HG03175 (cell line): Measurements from ENCODE around the gene C12orf42.
"Not testable (repeated sequence)": the region's sequence is repeated elsewhere in the genome, so short reads cannot be mapped to it uniquely, and the experiment has no call there.

Experiments
- ATAC-seq: cut with Tn5 transposase; IDR thresholded peaks from one replicate; pipeline ENCODE4 v1.9.1; 2021; ENCODE audit warnings: mild to moderate bottlenecking, moderate library complexity; ENCODE audit not compliant: unreplicated experiment

Gene C12orf42

DNA sequence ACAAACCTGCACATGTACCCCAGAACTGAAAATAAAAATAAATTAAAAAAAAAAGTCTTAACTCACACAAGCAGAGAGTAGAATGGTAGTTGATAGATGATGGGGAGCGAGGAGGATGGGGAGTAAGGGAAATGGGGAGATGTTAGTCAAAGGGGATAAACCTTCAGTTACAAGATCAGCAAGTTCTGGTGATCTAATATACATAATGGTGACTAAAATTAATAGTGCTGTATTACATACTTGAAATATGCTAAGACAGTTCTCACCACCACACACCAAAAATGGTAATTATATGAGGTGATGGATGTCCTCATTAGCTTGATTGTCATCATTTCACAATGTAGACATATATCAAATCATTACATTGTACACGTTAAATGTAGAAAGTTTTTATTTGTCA, 3.2 kb upstream of the C12orf42 start:
- ATAC-seq = no peak

DNA sequence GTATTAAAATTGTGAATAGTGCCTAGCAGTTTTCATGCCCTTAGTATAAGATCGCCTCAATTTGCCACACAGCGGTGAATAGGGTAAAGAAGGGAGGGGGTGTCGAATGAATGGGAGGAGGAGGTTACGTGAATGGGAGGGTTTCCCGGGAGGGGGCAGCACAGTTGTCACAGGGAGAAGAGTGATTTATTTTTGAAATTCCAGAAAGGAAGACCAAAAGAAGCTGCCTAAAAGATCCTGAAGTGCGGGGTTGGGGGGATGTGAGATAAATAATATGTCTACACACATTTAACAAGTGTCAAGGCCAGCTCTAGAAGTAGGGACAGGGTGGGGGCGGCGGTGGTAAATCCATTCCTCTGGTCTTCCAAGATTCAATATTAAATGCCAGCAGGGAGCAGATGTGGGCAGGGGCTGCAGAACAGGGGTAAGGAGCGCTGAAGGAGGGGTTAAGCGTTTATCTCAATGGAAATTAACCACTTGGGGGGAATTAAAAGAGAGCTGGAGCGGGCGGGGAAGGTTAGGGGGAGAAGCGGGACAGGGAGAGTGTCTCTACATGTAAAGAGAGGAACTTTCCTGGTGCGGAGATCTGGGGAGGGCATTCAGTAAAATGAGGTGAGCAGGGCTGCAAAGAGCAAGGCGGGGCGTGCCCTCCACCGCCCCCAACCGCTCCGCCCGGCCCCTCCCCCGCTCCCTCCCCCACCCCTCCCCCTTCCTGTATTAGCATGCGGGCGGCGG, 867 bp downstream of the C12orf42 start:
- ATAC-seq = no peak

DNA sequence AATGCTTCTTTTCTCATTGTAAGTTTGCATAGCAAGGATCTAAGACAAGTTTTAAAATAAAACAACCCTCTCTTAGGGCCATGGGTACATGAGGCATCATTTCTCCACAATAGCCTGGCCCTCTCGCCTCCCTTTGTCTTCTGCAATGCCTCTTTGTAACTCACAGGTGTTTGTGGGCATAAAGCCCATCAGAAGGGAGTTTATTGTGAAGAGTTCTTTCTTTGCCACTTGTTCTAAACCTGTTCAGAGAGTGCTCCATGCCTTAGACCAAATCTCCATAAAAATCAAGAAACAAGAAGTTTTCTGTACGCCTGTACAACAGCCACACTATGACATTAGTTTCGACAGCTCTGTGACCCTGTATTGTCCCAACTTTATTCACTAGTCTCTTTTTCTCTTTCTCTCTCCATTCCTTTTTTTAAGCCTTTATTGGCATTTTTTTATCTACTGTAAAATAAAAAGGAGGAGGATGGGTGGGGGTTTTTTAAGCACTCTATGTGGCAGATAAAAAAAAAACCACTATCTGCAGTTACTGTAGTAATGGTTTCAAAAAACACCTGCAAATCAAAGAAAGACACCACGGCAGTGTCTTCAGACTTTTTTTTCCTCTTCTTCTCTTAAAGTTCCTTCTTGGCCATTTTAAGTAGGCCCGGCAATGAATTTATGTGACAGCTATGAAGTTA, 1.6 kb downstream of the C12orf42 start:
- no peak for ATAC-seq

DNA sequence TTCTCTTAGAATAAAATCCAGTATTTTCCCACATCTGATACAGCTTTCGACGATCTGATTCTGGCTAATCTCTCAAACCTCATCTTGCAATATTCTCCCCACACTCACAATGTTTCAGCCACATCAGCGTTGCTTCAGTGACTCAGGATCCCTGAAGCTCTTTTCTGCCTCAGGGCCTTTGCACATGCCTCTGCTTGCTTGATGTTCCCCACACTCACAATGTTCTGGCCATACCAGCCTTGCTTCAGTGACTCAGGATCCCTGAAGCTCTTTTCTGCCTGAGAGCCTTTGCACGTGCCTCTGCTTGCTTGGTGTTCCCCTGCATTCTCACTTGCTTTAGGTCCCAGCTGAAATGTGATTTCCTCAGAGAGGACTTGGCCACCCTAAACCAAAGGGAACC, 2.6 kb downstream of the C12orf42 start:
- no peak for ATAC-seq

DNA sequence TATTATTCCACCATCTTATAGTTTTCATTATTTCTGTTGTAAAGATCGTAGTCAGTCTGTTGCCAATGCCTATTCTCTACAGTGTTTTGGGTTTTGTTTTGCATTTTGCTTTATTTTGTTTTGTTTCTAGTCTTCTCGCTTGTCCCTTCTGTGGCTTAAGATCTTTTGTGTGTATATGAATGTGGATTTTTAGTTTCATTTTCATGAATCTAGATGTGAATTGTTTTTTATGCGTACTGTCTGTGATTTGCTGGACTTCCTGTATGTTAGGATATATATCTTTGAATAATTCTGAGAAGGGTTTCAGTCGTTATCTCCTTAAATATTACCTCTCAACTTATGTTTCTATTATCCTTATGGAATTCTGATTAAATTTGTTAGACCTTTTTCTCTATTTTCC, 13.4 kb downstream of the C12orf42 start:
- no peak for ATAC-seq

DNA sequence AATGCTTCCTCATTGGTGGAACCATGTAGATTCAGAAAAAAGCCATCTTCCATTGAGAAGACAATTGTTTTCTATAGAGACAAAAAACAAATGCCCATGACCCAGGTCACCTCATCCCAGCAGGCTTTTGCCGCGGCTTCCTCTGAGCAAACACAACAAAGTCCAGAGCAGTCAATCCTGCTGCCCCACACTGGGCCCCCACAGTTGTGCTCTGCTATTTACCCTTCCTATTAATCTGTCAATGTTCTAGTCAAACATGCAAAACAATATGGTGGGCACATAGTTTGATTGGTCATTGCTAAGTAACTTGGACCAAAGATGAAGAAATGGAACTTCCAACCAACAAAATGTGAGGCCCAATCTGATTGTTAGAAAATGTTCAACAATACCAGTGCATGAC, 20.7 kb downstream of the C12orf42 start:
- ATAC-seq = no peak

DNA sequence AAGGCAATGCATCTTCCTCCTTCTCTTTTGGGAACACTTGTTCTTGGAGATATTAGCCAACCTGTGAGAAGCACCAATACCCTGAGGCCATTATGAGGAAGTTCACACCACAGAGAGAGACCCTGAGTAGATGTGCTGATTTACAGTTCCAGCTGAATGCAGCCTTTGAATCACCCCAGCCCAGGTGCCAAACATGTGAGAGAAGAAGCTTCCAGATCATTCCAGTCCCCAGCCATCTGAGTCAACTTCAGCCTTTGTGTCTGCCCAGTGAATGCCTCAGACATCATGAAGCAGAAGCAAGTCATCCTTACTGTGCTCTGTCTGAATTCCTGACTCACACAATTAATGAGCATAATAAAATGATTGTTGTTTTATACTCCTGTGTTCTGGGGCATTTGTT, 25.1 kb downstream of the C12orf42 start:
- no peak for ATAC-seq

DNA sequence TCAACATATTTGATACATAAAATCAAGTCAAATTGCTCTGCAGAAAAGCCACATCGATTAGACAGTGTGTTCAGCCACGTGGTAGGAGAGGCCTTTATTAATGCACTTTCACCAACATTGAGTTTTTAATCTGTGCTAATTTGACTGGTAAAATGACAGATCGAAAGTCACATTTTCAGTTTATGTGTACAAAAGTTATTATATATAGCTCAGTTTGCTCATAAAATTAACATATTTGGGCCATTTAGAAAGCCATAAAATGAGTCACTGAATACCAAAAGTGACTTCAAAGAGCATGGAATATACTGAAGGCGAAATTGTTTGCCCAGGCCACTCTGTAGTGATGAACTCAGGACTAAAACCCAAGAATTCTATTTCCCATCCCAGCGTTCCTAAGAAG, 26.0 kb downstream of the C12orf42 start:
- no peak for ATAC-seq

DNA sequence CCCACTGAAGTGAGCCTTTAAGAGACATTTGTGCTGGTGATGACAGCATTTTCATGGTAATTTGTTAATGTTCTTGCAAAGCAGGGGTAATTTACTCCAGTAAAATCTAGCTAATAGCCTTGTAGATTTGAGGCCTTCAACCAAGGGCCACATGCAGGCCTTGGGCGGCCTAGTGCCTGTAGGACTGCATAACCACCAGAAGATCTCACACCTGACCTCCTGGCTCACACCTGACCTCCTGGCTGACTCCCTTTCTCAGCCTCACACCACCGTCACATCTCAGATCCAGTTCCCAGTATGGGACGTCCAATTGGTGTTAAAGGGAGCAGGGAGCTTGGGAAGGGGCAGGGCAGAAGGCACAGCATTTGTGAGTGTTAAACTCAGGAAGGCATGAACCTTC, 26.9 kb downstream of the C12orf42 start:
- no peak for ATAC-seq

DNA sequence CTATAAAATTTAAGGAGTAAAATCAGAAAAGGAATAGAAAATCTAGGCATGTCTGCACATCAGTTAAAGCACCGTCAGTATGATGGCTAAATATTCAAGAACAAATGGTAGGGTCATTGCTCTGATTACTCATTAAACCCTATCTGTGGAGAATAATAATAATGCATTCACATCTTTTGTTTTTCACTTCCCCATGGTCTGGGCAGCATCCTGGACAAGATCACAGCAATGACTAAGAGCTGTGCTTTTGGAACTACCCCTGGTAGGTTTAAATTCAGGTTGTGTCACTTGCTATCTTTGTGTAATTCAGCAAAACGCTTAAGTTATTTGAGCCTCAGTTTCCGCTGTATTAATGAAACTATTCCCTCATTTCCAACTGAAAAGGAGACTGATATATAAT, 33.1 kb downstream of the C12orf42 start:
- ATAC-seq = peak; percentile 99

DNA sequence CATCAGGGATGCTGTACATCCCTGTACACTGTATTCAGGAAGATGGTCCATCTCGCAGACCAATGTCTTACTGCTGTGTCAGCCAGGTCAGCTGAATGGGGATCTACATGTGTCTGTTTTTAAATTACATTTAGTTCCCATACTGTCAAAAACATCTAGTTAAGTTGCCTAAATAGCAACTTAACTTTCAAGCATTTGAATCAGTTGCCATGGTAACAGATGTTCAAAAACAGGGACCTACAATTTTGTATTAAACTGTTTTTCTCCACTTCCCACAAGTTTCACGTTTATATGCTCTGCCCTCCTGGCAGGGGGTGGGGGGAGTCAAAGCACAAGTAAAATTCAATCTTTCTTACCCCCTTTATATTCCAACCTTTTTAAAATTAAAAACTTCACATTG, 38.3 kb downstream of the C12orf42 start:
- ATAC-seq = no peak

DNA sequence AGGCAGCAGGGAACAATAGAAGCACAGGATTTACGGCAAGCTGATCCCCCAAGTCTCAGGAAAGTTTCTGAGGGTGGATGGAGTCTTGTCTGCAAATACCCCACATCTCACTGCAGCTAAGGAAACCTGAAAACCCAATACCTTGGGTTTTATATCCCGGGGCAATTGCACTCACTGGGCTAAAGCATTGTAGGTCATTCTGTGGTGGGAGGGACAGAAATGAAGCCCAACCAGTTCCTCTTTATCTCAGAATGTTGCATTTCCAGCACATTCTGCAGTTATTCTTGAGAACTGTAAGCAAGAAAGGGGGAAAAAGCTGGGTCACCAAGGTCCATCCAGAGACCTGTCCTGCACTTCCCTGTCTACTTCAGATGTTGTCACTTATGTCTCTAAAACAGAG, 39.8 kb downstream of the C12orf42 start:
- no peak for ATAC-seq

DNA sequence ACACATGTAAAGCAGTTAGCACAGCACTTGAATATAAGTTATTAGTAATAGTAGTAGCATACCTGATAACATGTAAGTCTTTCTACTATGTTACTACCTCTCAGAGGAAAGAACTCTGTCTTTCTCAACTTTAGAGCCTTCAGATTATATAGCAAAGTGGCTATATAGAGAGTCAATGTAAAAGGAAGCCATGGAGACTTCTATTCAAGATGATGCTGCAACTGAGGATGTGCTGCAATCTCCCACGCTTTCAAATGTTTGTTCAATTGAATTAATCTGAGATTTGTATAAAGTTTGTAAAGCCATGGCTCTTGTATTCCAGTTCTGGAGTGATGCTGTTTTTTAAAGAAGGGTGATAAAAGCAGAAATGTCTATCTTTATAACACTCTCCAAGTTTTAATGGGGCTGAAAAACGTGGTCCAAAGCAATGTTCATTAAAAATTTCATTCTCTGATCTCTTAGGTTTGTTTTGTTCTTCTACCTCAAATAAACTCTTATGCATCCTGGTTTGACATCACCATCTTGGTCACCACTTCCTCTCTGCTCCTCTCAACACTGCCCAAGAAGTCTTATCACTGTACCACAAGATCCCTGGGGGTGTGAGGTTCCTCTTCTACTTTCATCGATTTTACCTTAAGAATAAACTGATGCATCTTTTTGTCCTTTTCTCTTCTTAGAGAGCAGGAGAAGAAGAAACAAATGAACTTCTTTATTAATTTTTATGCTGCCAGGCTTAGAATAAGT, 40.6 kb downstream of the C12orf42 start:
- ATAC-seq = peak; percentile 96

DNA sequence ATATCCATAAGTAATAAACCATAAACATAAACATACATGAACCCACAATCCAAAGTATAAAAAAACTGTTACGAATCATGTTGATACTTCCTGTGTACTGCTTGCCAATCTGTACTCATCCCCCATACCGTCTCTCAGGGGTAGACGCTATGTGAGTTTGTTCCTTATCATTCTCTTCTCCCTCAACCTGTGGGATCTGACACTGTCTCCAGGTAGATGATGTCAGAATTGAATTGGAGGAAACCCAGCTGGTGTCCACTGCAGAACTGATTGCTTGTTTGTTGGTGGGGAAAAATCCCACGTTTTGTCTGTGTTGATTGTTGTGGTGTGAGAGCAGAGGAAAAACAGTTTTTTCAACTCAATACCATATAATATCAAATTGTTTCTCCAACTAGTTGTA, 50.8 kb downstream of the C12orf42 start:
- ATAC-seq = no peak

DNA sequence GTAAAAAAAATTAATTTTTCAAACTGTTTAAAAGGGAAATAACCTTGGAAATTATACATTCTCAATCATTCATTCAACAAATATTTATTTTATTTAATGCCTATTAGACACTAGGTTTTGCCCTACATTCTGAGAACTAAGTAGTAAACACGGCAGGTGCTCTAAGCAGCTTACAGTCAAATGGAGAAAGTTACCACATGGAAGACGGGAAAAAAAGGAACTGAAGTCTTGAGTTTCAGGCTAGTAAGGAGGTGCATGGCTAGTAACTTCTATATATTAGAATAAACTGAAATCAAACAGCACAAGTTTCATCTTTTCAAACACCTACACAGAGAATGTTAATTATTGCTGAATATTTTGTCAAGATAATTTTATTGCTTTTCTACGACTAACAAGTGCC, 52.9 kb downstream of the C12orf42 start:
- no peak for ATAC-seq

DNA sequence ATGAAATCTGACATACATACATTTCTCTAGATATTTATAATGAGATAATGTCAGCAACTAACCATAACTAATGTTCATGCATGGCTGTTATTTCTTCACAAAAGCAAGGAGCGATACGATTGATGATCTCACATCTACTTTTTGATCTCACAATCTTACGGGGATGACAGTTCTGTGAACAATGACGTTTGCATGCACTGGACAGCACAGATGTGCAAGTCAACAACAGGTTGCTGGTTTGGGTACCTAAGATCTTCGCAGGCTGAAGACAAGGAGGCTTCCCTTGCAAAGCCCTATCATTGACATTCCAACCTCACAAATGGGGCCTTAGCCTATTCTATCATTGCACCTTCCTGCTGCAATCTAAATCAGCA, 53.6 kb downstream of the C12orf42 start:
- ATAC-seq = no peak

DNA sequence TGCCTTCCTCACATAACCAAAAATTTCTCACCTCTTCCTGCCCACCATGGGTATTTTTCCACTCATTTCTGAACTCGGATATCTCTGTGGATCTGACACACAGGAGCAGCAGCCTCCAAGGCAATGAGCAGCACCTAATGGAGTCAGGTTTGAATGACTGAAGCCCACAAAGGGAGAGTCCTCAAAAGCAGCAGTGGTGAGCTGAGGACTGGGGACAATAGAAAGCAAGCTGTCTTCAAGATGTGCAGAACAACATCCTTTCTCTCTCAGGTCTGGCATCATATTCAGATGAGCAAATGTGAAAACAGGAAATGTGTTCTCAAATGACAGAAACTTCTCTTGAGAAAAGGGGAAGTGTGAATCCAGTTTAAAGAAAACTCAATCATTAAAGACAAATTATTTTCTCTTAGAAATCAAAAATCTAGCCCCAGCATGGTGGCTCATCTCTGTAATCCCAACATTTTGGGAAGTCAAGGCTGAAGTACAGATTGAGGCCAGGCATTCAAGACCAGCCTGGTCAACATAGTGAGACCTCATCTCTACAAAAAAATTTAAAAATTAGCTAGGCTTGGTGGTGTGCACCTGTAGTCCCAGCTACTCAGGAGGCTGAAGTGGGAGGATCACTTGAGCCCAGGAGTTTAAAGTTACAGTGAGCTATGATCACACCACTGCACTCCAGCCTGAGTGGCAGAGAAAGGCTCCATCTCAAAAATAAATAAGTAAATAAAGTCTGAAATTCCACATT, 54.2 kb downstream of the C12orf42 start:
- ATAC-seq = peak; percentile 97

DNA sequence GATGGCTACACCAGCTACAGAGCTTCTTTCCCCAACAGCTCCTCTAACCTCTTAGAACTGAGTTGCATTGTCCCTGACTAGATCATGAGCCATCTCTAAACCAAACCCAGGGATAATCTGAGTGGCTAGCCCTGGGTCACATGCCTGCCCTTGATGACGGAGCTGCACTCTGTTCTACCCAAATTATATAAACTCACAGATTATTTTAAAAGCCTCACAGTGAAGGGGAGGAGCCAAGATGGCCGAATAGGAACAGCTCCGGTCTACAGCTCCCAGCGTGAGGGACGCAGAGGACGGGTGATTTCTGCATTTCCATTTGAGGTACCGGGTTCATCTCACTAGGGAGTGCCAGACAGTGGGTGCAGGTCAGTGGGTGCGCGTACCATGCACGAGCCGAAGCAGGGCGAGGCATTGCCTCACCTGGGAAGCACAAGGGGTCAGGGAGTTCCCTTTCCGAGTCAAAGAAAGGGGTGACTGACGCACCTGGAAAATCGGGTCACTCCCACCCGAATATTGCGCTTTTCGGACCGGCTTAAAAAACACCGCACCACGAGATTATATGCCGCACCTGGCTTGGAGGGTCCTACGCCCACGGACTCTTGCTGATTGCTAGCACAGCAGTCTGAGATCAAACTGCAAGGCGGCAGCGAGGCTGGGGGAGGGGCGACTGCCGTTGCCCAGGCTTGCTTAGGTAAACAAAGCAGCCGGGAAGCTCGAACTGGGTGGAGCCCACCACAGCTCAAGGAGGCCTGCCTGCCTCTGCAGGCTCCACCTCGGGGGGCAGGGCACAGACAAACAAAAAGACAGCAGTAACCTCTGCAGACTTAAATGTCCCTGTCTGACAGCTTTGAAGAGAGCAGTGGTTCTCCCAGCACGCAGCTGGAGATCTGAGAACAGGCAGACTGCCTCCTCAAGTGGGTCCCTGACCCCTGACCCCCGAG, 61.3 kb downstream of the C12orf42 start:
- not testable (repeated sequence) for ATAC-seq

DNA sequence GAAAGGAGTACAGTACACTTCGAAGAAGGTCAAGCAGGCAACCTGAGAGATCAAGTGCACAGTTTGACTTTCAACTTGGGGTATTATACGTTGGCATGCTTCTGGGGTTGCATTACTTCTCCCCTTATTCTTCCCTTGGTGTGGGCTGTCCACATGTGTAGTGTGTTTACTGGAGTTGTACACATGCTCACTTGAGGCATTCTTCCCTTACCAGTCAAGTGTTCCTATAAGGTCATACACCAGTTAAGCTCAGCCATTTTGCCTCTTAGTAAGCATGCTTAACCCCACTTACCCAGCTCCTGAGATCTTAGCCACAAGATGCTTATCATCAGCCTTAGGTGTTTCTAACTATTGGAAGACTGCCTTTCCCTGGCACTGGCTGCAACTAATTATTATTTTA, 63.8 kb downstream of the C12orf42 start:
- ATAC-seq = no peak

DNA sequence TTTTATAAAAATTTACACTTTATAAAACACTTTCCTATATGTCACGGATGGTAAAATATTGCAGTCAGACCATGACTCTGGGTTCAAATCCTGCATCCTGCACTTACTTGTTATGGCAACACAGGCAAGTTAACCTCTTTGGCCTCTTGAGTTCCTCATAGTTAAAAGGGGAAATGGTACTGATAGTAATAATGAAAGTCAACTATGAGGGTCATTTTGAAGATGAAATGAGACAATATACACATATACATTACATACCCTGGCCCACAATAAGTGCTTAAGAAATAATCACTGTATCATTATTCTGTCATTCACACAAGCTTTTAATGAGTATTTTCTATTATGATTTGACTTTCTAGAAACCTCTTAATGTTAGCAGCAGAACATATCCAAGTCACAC, 64.4 kb downstream of the C12orf42 start:
- ATAC-seq = no peak
